Naive thymus-derived CD4-positive, alpha-beta T cell (primary cell): ENCODE data around the gene ZSCAN23. TPM values are rescaled to one million over a fixed set of nuclear protein-coding genes. Genes with fewer than 3 reads are reported as not detected.

ENCODE experiments used
- ATAC-seq: fragments of 150-1000 bp; cut with Tn5 transposase; 2 replicates; pipeline ENCODE4 v1.10.0; 2021; ENCODE audit warnings: mild to moderate bottlenecking, moderate library complexity
- CTCF ChIA-PET: fragments of 350-600 bp; sonication (Branson Sonifier 250); formaldehyde crosslinking; loops from one replicate; lab custom pipeline; 2021; ENCODE audit warnings: antibody characterized with exemption; lab: Charles Lee
- POLR2A ChIA-PET: fragments of 350-600 bp; sonication (Branson Sonifier 250); formaldehyde crosslinking; loops from one replicate; lab custom pipeline; 2021; ENCODE audit warnings: antibody characterized with exemption, inconsistent platforms; lab: Charles Lee
- DNase-seq, 9 donors: peaks; one replicate each; pipeline versions ENCODE4 v3.0.0 to v3.0.0-alpha.2; 2020 to 2022; ENCODE audit warnings: mixed read lengths in 1 of 9
- H3K27ac ChIP-seq: one replicate; pipeline ENCODE4 v1.7.0; 2013; ENCODE audit warnings: mild to moderate bottlenecking, low read depth, low read length, moderate library complexity
- H3K27me3 ChIP-seq, 2 donors: one replicate each; pipeline ENCODE4 v1.7.0; 2013; ENCODE audit warnings: low read length in 2 of 2, mild to moderate bottlenecking in 2 of 2, moderate library complexity in 2 of 2; ENCODE audit not compliant: control insufficient read depth in 2 of 2, insufficient read depth in 2 of 2
- H3K36me3 ChIP-seq, 3 experiments: 1 replicate in 2 of 3; 2 replicates in 1 of 3; pipeline ENCODE4 v1.7.0; 2013; ENCODE audit warnings: low read length in 3 of 3, mild to moderate bottlenecking in 3 of 3, moderate library complexity in 1 of 3; ENCODE audit not compliant: insufficient read depth in 3 of 3, control insufficient read depth in 2 of 3
- H3K4me1 ChIP-seq, 2 donors: one replicate each; pipeline ENCODE4 v1.7.0; 2013; ENCODE audit warnings: low read length in 2 of 2, mild to moderate bottlenecking in 2 of 2, moderate library complexity in 1 of 2; ENCODE audit not compliant: control insufficient read depth in 2 of 2, insufficient read depth in 2 of 2
- H3K4me3 ChIP-seq: 2 replicates; pipeline ENCODE4 v1.7.0; 2013; ENCODE audit warnings: mild to moderate bottlenecking, low read length
- H3K9me3 ChIP-seq, 3 experiments: 1 replicate in 2 of 3; 2 replicates in 1 of 3; pipeline ENCODE4 v1.7.0; 2013; ENCODE audit warnings: low read length in 3 of 3; ENCODE audit not compliant: control insufficient read depth in 2 of 3
- H3K27ac Mint-ChIP-seq, 9 donors: one replicate each; pipeline ENCODE4 v1.8.0; 2020 to 2022; ENCODE audit warnings: mixed read lengths in 9 of 9, mild to moderate bottlenecking in 8 of 9, moderate library complexity in 5 of 9, inconsistent platforms in 2 of 9
- H3K27me3 Mint-ChIP-seq, 5 donors: one replicate each; pipeline ENCODE4 v1.8.0; 2021 to 2022; ENCODE audit warnings: mixed read lengths in 5 of 5, mild to moderate bottlenecking in 1 of 5
- H3K36me3 Mint-ChIP-seq, 5 donors: one replicate each; pipeline ENCODE4 v1.8.0; 2020 to 2022; ENCODE audit warnings: mixed read lengths in 5 of 5, mild to moderate bottlenecking in 3 of 5, inconsistent platforms in 1 of 5
- H3K4me1 Mint-ChIP-seq, 7 donors: one replicate each; pipeline ENCODE4 v1.8.0; 2020 to 2022; ENCODE audit warnings: mixed read lengths in 7 of 7, mild to moderate bottlenecking in 3 of 7, inconsistent platforms in 1 of 7
- H3K4me3 Mint-ChIP-seq, 10 donors: one replicate each; pipeline ENCODE4 v1.8.0; 2020 to 2022; ENCODE audit warnings: mild to moderate bottlenecking in 10 of 10, mixed read lengths in 10 of 10, moderate library complexity in 6 of 10, inconsistent platforms in 2 of 10
- H3K9me3 Mint-ChIP-seq, 11 donors: one replicate each; pipeline ENCODE4 v1.8.0; 2020 to 2022; ENCODE audit warnings: mixed read lengths in 11 of 11, mild to moderate bottlenecking in 4 of 11, inconsistent platforms in 1 of 11, moderate library complexity in 1 of 11
- intact Hi-C, 2 donors: fragments of 100-400 bp; cut with micrococcal nuclease; formaldehyde crosslinking; loops; one replicate each; pipeline ENCODE4 v1.15.1; 2023
- polyA plus RNA-seq, 2 donors: library from polyadenylated mRNA; unstranded; fragments of 300-500 nt; fragmentation: Illumina TruSeq; gene quantifications; one replicate each; pipeline ENCODE4 v1.2.3, GENCODE V29; 2021
- total RNA-seq, 6 experiments: library from RNA in 5 of 6; stranded (reverse) in 5 of 6; gene quantifications; 1 replicate in 5 of 6; 2 replicates in 1 of 6; pipeline ENCODE4 v1.2.3 and lab custom pipeline; 2021 to 2026

Gene ZSCAN23
- total and polyA plus RNA-seq, 7 experiments from 2014 or later = 0.26 to 3.4 (median 2.2) TPM

DNA sequence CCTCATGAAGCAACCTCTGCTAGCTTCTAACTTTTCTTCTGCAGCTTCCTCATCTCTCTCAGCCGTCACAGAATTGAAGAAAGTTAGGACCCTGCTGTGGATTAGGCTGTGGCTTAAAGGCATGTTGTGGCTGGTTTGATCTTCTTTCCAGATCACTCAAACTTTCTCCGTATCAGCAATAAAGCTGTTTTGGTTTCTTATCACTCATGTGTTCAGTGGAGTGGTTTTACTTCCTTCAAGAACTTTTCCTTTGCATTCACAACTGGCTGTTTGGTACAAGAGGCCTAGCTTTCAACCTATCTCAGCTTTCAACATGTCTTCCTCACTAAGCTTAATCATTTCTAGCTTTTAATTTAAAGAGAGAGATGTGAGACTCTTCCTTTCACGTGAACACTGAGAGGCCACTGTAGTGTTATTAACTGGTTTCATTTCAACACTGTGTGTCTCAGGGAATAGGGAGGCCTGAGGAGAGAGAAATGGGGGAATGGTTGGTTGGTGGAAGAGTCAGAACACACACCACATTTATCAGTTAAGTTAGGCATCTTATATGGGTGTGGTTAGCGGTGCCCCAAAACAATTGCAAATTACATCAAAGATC lies 17.2 kb downstream of the ZSCAN23 start:
- H3K9me3 Mint-ChIP-seq = peaks cover 0 to 8% (median 0%) of the 10 kb centered on the region in 11 donors
- peak in 2 of 9 donors; percentile 11 to 15 for DNase-seq
- H3K4me1 Mint-ChIP-seq = peaks cover 10 to 36% (median 18%) of the 10 kb centered on the region in 7 donors
- Histone ChIP-seq H3K36me3 (no peaks in the 10 kb centered on the region), H3K4me1 (peaks cover 0 to 10% of the 10 kb centered on the region in 2 donors), H3K27ac (peak overlapping the region; percentile 29), H3K9me3 (no peaks in the 10 kb centered on the region), H3K27me3 (no peaks in the 10 kb centered on the region), H3K4me3 (no peak overlapping the region)
- ChIA-PET POLR2A (no interaction called here), CTCF (no interaction called here)
- intact Hi-C loops = loop anchor here in 1 of 2 donors (1.0 kb wide), 1 partner anchor 17 kb away; the partner anchor contains the start of gene ZSCAN23
- peaks cover 0 to 25% (median 4%) of the 10 kb centered on the region in 5 donors for H3K36me3 Mint-ChIP-seq
- ATAC-seq = no peak
- H3K27me3 Mint-ChIP-seq = peaks cover 0 to 44% (median 6%) of the 10 kb centered on the region in 5 donors
- peak overlapping the region in 9 of 10 donors; percentile 12 to 68 (median 52) for H3K4me3 Mint-ChIP-seq
- H3K27ac Mint-ChIP-seq = peak overlapping the region; percentile 77 to 95 (median 83)

DNA sequence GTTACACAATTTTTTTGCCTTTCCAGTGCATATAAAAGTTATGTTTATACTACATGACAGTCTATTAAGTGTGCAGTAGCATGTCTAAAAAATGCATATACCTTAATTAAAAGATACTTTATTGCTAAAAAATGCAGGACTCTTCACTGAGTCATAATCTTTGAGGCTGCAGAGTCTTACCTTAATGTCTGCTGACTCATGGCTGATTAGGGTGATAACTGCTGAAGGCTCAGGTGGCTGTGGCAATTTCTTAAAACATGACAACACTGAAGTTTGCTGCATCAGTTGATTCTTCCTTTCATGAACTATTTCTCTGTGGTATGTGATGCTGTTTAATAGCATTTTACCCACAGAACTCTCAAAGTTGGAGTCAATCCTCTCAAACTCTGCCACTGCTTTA lies 19.1 kb downstream of the ZSCAN23 start:
- no peaks in the 10 kb centered on the region for H3K36me3 ChIP-seq
- no peaks in the 10 kb centered on the region for H3K27me3 ChIP-seq
- no peak overlapping the region for H3K4me3 ChIP-seq
- no peak overlapping the region for H3K27ac ChIP-seq
- H3K9me3 Mint-ChIP-seq = peaks cover 0 to 8% (median 0%) of the 10 kb centered on the region in 11 donors
- peaks cover 0 to 10% of the 10 kb centered on the region in 2 donors for H3K4me1 ChIP-seq
- CTCF ChIA-PET = no interaction called here
- intact Hi-C loops = no loop called here
- no peak for ATAC-seq
- DNase-seq = no peak
- H3K4me1 Mint-ChIP-seq = peaks cover 10 to 36% (median 18%) of the 10 kb centered on the region in 7 donors
- H3K36me3 Mint-ChIP-seq = peaks cover 0 to 25% (median 6%) of the 10 kb centered on the region in 5 donors
- H3K27ac Mint-ChIP-seq = peak overlapping the region in 1 of 9 donors; percentile 87
- peaks cover 0 to 45% (median 7%) of the 10 kb centered on the region in 5 donors for H3K27me3 Mint-ChIP-seq
- no peaks in the 10 kb centered on the region for H3K9me3 ChIP-seq
- POLR2A ChIA-PET = no interaction called here
- no peak overlapping the region for H3K4me3 Mint-ChIP-seq

DNA sequence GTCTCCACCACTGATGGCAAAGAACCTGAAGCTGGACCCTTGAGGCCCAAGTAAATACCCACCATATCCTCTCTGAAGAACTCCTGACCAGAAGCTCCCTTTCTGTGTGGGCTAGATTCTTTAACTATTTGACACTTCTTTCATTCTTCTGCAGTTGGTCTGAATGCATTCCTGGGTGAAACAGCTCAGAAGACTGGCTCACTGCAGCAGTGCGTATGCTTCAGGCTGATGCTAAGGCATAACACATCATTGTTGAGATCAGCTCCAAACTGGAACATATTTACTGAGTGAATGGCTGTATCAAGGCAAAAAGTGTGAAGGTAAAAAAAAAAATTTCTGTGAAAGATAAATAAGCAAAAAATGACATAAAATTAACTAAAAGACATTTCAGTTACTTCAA lies 19.7 kb downstream of the ZSCAN23 start:
- DNase-seq = no peak
- no peak overlapping the region for H3K4me3 ChIP-seq
- peaks cover 0 to 10% of the 10 kb centered on the region in 2 donors for H3K4me1 ChIP-seq
- peaks cover 0 to 43% (median 7%) of the 10 kb centered on the region in 5 donors for H3K27me3 Mint-ChIP-seq
- no peaks in the 10 kb centered on the region for H3K9me3 ChIP-seq
- H3K9me3 Mint-ChIP-seq = peaks cover 0 to 8% (median 0%) of the 10 kb centered on the region in 11 donors
- intact Hi-C loops = no loop called here
- no peaks in the 10 kb centered on the region for H3K27me3 ChIP-seq
- peaks cover 10 to 31% (median 18%) of the 10 kb centered on the region in 7 donors for H3K4me1 Mint-ChIP-seq
- no peak overlapping the region for H3K4me3 Mint-ChIP-seq
- no peak for ATAC-seq
- H3K27ac Mint-ChIP-seq = no peak overlapping the region
- ChIA-PET POLR2A (no interaction called here), CTCF (no interaction called here)
- peaks cover 0 to 23% (median 6%) of the 10 kb centered on the region in 5 donors for H3K36me3 Mint-ChIP-seq
- no peaks in the 10 kb centered on the region for H3K36me3 ChIP-seq
- no peak overlapping the region for H3K27ac ChIP-seq

DNA sequence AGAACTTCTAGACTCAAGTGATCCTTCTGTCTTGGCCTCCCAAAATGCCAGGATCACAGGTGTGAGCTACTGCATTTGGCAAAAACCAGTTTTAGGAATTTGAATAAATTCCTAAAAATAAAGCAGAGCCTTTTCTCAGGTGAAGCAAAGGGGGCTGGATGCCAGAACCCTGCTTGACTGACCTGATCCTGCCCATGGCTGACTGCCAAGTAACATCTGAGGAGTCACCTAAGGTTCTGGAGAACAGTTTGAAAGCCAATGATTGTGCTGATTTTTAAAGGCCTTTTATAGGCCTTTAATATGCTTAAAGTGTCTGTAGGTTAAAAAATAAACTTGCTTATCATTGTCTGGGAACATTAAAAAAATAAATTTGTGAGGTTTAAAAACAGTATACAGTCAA lies 29.6 kb downstream of the ZSCAN23 start:
- H3K27ac ChIP-seq = no peak overlapping the region
- no peaks in the 10 kb centered on the region for H3K4me1 ChIP-seq
- Mint-ChIP-seq H3K4me3 (no peak overlapping the region), H3K4me1 (peaks cover 0 to 2% (median 0%) of the 10 kb centered on the region in 7 donors), H3K36me3 (peaks cover 0 to 7% (median 0%) of the 10 kb centered on the region in 5 donors), H3K9me3 (peaks cover 0 to 8% (median 0%) of the 10 kb centered on the region in 11 donors), H3K27me3 (peaks cover 9 to 30% (median 20%) of the 10 kb centered on the region in 5 donors), H3K27ac (no peak overlapping the region)
- no peaks in the 10 kb centered on the region for H3K36me3 ChIP-seq
- no peaks in the 10 kb centered on the region for H3K27me3 ChIP-seq
- intact Hi-C loops = no loop called here
- POLR2A ChIA-PET = no interaction called here
- no peak overlapping the region for H3K4me3 ChIP-seq
- ATAC-seq = no peak
- CTCF ChIA-PET = no interaction called here
- no peaks in the 10 kb centered on the region for H3K9me3 ChIP-seq
- no peak for DNase-seq

DNA sequence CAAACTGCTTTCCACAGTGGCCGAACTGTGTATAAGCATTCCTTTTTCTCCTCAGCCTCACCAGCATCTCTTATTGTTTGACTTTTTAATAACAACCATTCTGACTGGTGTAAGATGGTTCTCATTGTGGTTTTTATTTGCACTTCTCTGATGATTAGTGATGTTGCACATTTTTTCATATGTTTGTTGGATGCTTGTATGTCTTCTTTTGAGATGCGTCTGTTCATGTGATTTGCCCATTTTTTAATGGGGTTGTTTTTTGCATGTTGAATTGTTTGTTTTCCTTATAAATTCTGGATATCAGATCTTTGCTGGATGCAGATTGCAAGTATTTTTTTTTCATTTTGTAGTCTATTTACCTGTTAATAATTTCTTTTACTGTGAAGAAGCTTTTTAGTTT lies 32.5 kb downstream of the ZSCAN23 start:
- no peaks in the 10 kb centered on the region for H3K36me3 ChIP-seq
- ATAC-seq (no peak), DNase-seq (no peak)
- POLR2A ChIA-PET = no interaction called here
- CTCF ChIA-PET = no interaction called here
- H3K4me1 ChIP-seq = no peaks in the 10 kb centered on the region
- peaks cover 0 to 30% (median 0%) of the 10 kb centered on the region in 7 donors for H3K4me1 Mint-ChIP-seq
- peaks cover 0 to 7% (median 0%) of the 10 kb centered on the region in 5 donors for H3K36me3 Mint-ChIP-seq
- H3K27me3 Mint-ChIP-seq = peaks cover 14 to 43% (median 22%) of the 10 kb centered on the region in 5 donors
- no peak overlapping the region for H3K4me3 Mint-ChIP-seq
- H3K27me3 ChIP-seq = peaks cover 0 to 4% of the 10 kb centered on the region in 2 donors
- intact Hi-C loops = no loop called here
- H3K27ac ChIP-seq = no peak overlapping the region
- no peak overlapping the region for H3K27ac Mint-ChIP-seq
- no peaks in the 10 kb centered on the region for H3K9me3 ChIP-seq
- H3K4me3 ChIP-seq = no peak overlapping the region
- H3K9me3 Mint-ChIP-seq = peaks cover 0 to 8% (median 0%) of the 10 kb centered on the region in 11 donors

DNA sequence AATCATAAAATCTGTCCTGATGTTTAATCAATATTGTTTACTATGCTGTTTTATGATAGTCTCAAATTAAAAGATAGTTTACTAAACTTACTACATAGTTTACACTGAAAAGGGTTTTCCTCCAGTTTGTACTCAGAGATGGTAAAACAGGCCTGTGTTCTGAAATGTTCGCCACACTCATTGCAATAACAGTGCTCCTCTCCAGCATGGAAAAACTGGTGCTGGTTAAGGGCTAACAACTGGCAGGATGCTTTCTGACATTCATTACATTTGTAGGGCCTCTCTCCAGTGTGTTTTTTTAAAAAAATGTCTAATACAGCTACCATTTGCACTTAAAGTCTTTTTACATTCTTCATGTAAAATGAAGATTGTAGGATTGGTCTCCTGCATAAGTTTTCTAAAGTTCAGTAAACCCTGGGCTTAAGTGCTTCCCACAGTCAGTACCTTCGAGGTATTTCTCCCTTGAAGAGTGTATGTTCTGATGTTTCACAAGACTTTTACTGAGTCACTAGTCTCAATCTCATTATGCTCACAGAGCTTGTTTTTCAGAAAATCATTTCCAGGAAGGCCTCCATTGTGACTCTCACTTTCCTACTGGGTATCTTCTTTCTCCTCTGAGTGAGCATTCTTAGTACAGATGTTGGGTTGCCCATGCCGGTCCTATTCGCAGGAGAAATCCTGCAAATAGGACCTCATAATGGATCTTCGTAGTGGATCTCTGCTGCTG lies 35.1 kb downstream of the ZSCAN23 start:
- CTCF ChIA-PET = no interaction called here
- intact Hi-C loops = no loop called here
- H3K27me3 Mint-ChIP-seq = peaks cover 20 to 54% (median 25%) of the 10 kb centered on the region in 5 donors

More for the DNA sequence above, 35.1 kb downstream of the ZSCAN23 start:
- Mint-ChIP-seq H3K4me1 (peaks cover 0 to 31% (median 0%) of the 10 kb centered on the region in 7 donors), H3K4me3 (no peak overlapping the region), H3K36me3 (peaks cover 0 to 15% (median 0%) of the 10 kb centered on the region in 5 donors), H3K27ac (peak overlapping the region in 1 of 9 donors; percentile 19), H3K9me3 (peaks cover 0 to 13% (median 0%) of the 10 kb centered on the region in 11 donors)
- Histone ChIP-seq H3K4me1 (no peaks in the 10 kb centered on the region), H3K36me3 (no peaks in the 10 kb centered on the region), H3K9me3 (no peaks in the 10 kb centered on the region), H3K27ac (no peak overlapping the region), H3K27me3 (peaks cover 0 to 4% of the 10 kb centered on the region in 2 donors), H3K4me3 (no peak overlapping the region)
- POLR2A ChIA-PET = no interaction called here
- ATAC-seq (no peak), DNase-seq (no peak)
